HG03432 (cell line): Measurements from ENCODE around the gene FIZ1.
"Not testable (repeated sequence)": the region's sequence is repeated elsewhere in the genome, so short reads cannot be mapped to it uniquely, and the experiment has no call there.

ENCODE experiments used
- ATAC-seq: cut with Tn5 transposase; IDR thresholded peaks from one replicate; pipeline ENCODE4 v1.9.1; 2021; ENCODE audit warnings: mild to moderate bottlenecking, moderate library complexity; ENCODE audit not compliant: unreplicated experiment

FIZ1 gene

DNA sequence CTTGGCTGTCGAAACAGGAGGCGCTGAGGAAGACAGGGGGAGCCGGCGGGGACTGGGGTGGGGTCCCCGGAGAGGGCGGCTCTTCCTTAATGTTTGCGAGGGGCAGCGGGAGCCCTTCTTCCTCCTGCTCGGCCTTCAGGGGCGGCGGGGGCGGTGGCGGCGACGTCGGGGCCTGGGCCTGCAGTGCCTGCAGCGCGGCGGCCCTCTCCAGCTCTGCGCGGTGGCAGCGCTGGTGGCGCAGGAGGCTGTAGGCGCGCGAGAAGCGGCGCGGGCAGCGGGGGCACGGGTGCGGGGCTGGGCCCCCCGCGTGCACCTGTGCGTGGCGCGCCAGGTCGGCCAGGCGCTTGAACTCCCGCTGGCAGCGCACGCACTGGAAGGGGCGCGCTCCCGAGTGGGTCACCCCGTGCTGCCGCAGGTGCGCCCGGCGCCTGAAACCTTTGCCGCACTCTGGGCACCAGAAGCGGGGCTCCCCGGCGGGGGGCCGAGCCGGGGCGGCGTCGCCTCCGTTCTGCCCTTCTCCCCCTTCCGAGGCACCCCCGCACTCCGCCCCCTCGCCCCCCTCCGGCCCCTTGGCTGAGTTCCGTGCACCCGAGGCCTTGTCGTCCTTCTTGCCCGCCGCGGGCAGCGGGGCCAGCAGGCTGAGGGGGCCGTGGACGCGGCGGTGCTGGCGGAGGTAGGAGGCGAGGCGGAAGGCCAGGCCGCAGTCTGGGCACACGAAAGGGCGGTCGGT lies 21.1 kb downstream of the FIZ1 start:
- no peak for ATAC-seq

GRCh38 chr19:55576746-55577145 lies 22.6 kb downstream of the FIZ1 start:
- ATAC-seq = no peak

GRCh38 chr19:55573929-55574328 lies 25.4 kb downstream of the FIZ1 start:
- not testable (repeated sequence) for ATAC-seq

- ATAC-seq = not testable (repeated sequence)
Measured at GRCh38 chr19:55569477-55569876, 29.8 kb downstream of the FIZ1 start.

- ATAC-seq = no peak
Measured at GRCh38 chr19:55567708-55568328, 31.5 kb downstream of the FIZ1 start.

- ATAC-seq = no peak
Measured at GRCh38 chr19:55566823-55567222, 32.5 kb downstream of the FIZ1 start.

DNA sequence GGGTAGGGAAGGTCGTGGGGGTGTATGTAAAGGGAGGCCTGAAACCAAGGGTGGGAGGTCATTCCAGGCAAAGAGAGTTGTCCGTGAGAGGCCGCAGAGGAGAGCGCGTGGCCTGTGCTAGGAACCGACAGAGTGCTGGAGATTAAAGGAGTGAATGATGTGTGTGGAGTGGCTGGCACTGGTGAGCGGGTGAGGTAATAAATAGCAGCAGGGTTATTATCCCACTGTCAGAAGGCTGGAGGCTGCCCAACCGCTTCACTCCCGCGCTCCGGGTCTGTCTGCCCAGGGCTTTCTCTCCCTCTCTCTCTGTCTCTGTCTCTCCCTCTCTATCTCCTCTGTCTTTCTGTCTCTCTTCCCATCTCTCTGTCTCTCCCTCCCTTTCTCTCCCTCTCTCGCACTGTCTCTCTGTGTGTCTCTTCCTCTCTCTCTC lies 36.0 kb downstream of the FIZ1 start:
- no peak for ATAC-seq

DNA sequence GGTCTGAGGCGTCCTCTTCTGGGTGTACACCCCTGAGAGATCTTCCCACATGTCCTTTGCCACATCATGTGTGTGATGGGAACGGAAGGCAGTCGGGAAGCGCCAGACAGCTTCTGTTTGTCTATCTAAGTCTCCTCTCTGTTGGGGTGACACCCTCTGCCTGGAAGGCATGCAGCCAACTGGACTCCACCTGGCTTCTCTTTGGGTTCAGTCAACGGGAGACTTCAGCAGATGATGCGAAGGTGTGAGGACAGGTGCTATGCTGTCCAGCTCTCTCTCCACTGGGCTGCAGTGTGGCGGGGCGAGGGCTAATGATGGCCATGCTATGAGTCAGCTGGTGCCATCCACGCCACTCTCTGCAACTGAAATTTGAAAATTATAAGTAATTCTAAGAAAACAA lies 39.6 kb downstream of the FIZ1 start:
- ATAC-seq = no peak

- no peak for ATAC-seq
Measured at GRCh38 chr19:55554741-55555152, 44.6 kb downstream of the FIZ1 start.

DNA sequence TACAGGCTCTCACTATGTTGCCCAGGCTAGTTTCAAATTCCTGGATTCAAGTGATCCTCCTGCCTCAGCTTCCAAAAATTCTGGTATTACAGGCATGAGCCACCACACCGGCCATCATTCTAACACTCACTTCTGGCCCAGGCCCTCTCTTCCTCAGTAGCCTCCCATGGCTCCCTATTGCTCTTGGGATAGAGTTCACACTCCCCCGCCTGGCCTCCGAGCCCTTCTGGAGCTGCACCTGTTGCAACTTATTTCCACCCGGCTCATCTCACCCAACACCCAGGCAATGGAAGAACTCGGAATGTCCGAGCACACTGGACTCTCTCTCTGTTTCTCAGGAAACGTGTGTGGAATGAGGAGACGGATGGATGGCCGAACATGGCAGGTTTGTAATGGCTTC lies 45.0 kb downstream of the FIZ1 start:
- ATAC-seq = no peak

DNA sequence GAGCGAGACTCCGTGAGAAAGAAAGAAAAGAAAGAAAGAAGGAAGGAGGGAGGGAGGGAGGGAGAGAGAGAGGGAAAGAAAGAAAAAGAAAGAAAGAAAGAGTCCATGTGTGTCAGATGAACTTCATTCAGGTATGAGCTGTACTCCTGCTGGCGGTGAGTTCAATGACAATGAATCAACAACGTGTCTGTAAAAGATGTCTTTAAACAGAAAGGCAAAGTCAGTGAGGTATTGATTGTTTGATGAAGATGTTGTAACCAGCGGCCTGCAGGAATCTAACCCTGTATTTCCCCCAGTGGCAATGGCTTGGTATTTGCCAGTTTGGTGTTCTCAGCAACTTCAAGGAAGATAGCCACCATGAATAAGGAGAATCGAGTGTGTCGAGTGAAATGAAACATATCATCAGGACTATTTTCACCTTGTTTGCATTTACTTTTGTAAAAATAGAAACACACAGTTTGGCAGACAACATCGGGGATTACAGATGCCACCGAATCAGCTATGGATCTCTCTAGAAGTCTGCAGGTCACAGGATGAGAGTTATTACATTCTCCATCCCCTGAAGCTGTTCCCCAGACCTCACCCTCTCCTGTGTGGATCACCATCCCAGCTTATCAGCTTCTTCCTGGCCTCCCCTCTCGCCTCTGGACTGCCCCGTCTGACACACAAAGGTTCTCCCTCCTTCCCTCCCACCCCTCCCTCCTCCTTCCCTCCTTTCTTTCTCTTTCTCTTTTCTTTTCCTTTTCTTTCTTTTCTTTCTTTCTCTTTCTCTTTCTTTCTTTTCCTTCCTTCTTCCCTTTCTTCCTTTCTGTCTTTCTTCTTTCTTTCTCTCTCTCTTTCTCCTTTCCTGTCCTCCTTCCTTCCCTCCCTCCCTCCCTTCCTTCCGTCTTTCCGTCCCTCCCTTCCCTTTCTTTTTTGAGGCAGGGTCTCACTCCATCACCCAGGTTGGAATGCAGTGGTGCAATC lies 45.8 kb downstream of the FIZ1 start:
- no peak for ATAC-seq

DNA sequence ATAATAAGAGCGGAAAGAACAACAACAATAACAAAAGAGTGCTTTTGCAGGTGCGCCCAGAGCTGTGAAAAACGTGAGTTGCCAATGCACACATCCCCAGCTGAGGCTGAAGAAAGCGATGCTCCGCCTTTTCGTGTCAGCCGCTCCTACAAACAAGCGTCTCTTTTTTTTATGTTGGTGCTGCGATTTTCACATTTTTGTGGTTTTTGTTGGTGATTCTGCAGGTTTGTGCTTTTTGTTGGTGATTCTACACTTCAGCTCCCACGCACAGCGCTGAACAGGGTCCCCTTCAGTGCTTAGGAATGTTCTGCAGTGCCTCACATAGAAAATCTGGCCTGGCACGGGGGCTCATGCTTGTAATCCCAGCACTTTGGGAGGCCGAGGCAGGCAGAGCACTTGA lies 46.7 kb downstream of the FIZ1 start:
- no peak for ATAC-seq

DNA sequence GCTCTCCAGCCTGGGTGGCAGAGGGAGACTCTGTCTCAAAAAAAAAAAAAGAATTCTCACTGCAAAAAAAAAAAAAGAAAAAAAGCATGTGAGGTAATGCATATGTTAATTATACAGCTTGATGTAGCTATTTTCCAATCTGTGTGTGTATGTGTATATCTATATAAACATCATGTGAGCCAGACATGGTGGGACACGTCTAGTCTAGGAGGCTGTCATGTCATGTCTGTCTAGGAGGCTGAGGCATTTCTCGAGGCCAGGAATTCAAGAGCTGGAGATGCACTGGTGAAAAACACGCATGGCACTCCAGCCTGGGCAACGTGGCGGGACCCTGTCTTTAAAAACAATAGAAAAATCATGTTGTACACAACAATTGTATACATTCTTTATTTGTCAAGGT lies 47.1 kb downstream of the FIZ1 start:
- no peak for ATAC-seq

DNA sequence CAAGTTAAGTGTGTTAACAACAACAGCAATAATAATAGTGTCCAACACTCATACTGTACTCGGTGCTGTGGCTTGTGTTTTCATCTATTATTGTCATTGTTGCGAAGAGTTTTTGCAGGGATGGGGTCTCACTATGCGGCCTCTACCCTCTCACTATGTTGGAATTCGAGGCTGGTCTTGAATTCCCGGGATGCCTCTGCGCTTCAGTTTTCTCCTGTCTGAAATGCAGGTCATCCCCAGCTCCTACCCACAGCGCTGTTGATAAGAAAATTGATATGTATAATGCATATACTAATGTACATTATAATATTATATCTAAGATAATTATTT lies 49.0 kb downstream of the FIZ1 start:
- ATAC-seq = no peak

DNA sequence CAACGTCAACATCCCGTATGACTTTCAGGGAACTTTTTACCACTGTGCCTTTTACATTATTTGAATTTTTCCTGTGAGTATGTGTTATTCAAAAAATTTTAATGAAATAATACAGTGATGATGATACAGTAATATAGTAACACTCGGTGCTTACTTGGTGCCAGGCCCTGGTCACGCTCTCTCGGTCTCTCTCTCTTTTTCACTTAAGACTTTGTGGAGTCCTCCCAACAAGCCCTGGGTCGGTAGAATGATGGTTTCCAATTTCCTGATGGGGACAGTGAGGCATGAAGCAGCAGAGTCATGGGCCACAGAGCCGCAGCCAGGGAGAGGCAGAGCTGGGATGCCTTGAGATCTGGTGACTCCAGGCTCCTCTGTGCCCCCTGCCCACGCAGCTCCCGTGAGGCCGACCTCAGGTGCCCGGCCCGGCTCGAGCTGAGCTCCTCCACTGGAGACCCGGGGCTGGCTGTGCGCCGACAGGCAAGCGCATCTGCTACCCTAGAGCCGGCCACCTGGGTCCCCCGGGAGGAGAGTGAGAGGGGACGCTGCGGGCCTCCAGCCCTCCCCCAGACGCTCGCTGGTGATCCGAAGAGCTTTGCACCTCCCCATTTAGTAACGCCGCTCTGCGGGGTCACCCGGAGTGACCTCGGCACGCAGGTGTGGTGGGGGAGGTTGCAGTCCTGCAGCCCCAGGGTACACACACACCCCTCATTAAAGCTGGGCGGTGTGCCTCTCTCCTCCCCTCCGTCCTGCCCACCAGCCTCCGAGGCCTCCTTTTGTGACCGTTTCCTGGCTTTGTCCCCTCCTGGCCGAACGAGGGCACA lies 49.6 kb downstream of the FIZ1 start:
- no peak for ATAC-seq

- ATAC-seq = no peak
Measured at GRCh38 chr19:55546822-55547614, 52.3 kb downstream of the FIZ1 start.

DNA sequence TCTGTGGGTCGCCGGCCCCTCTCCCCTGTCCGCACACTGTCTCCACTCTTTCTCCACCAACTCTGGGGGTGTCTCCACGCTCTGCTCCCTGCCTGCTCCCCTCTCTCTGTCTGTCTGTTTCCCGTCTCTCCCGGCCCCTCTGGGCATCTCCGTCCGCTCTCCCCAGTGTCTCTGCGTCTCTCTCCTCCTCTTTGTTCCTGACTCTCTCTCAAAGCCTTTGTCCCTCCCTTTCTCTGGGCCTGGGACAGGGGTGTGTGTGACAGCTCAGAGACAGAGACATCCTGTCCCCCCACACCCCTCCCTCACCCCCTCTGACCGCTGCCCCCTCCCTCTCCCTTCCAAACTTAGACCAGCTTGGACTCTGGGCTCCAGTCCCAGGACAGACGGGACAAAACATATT lies 53.3 kb downstream of the FIZ1 start:
- no peak for ATAC-seq

- ATAC-seq = no peak
Measured at GRCh38 chr19:55545443-55545842, 53.9 kb downstream of the FIZ1 start, which contains the start of gene SBK3. Gene SBK3 (minus strand): TSS chr19:55545543. CDS start chr19:55545543, 0 bp downstream.

- ATAC-seq = no peak
Measured at GRCh38 chr19:55544776-55545439, 54.4 kb downstream of the FIZ1 start.
